Fibroblast of lung (primary cell): ENCODE results near the gene ZNF609.

ENCODE experiments used
- EZH2 ChIP-seq: IDR thresholded peaks from 2 replicates; pipeline ENCODE4 v1.5.1; 2012; ENCODE audit warnings: low read length, control low read depth, mild to moderate bottlenecking; ENCODE audit errors: missing control alignments
- TF ChIP-seq, protein P1 (sequence below), 2 donors: IDR thresholded peaks in 1 of 2; conservative IDR thresholded peaks in 1 of 2; 1 replicate in 1 of 2; 2 replicates in 1 of 2; pipeline ENCODE4 v1.5.1; 2011 to 2012; ENCODE audit warnings: low read length in 2 of 2, control low read depth in 1 of 2, inconsistent platforms in 1 of 2, low read depth in 1 of 2, mild to moderate bottlenecking in 1 of 2

DNA sequence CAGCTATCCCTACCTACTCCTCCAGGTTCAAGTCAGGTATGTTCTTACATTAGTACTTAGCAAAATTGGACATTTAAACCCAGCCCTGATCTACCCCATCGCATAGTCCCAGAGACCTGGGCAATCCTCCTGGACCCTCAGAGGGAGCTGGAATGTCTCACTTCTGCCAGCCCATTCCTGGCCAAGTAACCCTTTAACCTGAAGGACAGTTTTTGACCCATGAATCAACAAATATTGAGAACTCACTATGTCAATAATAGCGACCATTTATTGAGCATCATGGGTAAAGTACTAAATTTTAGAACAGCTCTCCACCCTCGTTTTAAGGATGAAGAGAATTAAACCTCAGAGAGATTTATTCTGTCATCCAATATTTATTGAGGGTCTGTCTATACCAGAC, 244.6 kb downstream of the ZNF609 start:
- TF ChIP-seq, protein P1, sequence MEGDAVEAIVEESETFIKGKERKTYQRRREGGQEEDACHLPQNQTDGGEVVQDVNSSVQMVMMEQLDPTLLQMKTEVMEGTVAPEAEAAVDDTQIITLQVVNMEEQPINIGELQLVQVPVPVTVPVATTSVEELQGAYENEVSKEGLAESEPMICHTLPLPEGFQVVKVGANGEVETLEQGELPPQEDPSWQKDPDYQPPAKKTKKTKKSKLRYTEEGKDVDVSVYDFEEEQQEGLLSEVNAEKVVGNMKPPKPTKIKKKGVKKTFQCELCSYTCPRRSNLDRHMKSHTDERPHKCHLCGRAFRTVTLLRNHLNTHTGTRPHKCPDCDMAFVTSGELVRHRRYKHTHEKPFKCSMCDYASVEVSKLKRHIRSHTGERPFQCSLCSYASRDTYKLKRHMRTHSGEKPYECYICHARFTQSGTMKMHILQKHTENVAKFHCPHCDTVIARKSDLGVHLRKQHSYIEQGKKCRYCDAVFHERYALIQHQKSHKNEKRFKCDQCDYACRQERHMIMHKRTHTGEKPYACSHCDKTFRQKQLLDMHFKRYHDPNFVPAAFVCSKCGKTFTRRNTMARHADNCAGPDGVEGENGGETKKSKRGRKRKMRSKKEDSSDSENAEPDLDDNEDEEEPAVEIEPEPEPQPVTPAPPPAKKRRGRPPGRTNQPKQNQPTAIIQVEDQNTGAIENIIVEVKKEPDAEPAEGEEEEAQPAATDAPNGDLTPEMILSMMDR (conservative IDR thresholded peaks at IDR 0.05 in 1 of 2, IDR thresholded peaks at IDR 0.05 in 1 of 2; ENCODE audit: low read depth in 1 of 2, low read length in 2 of 2): no peak
- TF ChIP-seq EZH2: no peak
